Thoracic aorta (tissue), 2 donors: ENCODE data around the gene ZBTB39. TPM values are rescaled to one million over a fixed set of nuclear protein-coding genes. Genes with fewer than 3 reads are reported as not detected.

Source experiments
- ATAC-seq: fragments of 150-250 bp; one replicate; pipeline ENCODE4 v1.8.0; 2017; ENCODE audit warnings: low read depth; ENCODE audit not compliant: insufficient number of reproducible peaks, low FRiP score
- DNase-seq: peaks from one replicate; pipeline ENCODE4 v3.0.0-alpha.2; 2020; ENCODE audit warnings: low spot score
- H3K27ac ChIP-seq, 2 donors: fragments of 200-600 bp; sonication (generic); 1 replicate in 1 of 2; 2 replicates in 1 of 2; pipeline ENCODE4 v1.5.1; 2016; ENCODE audit warnings: mild to moderate bottlenecking in 2 of 2, moderate library complexity in 2 of 2
- H3K27me3 ChIP-seq: fragments of 200-600 bp; sonication (generic); replicated peaks from 2 replicates; pipeline ENCODE4 v1.6.0; 2016; ENCODE audit warnings: mild to moderate bottlenecking; ENCODE audit not compliant: insufficient read depth
- H3K36me3 ChIP-seq: fragments of 200-600 bp; sonication (generic); one replicate; pipeline ENCODE4 v1.5.1; 2016
- H3K4me1 ChIP-seq, 2 donors: fragments of 200-600 bp; sonication (generic); 1 replicate in 1 of 2; 2 replicates in 1 of 2; pipeline versions ENCODE4 v1.5.1 to v1.6.0; 2016; ENCODE audit warnings: low read depth in 2 of 2, mild to moderate bottlenecking in 1 of 2; ENCODE audit not compliant: control insufficient read depth in 1 of 2
- H3K4me3 ChIP-seq: fragments of 200-600 bp; sonication (generic); 2 replicates; pipeline ENCODE4 v1.5.1; 2016; ENCODE audit warnings: mild to moderate bottlenecking
- H3K9me3 ChIP-seq: fragments of 200-600 bp; sonication (generic); 2 replicates; pipeline ENCODE4 v1.5.1; 2016
- CTCF ChIP-seq: fragments of 200-600 bp; sonication (generic); IDR thresholded peaks from one replicate; pipeline ENCODE4 v1.5.1; 2019; ENCODE audit warnings: antibody characterized with exemption
- total RNA-seq, 2 donors: library from RNA; depleted of rRNA; stranded (reverse); fragments of >200 nt; gene quantifications; one replicate each; pipeline versions ENCODE4 v1.1.0 to v1.2.3, GENCODE V29; 2016

ZBTB39 gene
- total RNA-seq, 2 donors from 2014 or later = 3.1 to 8.3 TPM

- H3K36me3 ChIP-seq = peaks cover 24% of the 10 kb centered on the region
- TF ChIP-seq CTCF = no peak
Observed at GRCh38 chr12:56999456-56999855, 6.9 kb downstream of the ZBTB39 start.

GRCh38 chr12:56998981-56999380 lies 7.4 kb downstream of the ZBTB39 start:
- Histone ChIP-seq H3K36me3 (peaks cover 19% of the 10 kb centered on the region), H3K4me1 (peaks cover 0 to 4% of the 10 kb centered on the region in 2 donors), H3K9me3 (no peaks in the 10 kb centered on the region), H3K27ac (no peak overlapping the region), H3K27me3 (no peaks in the 10 kb centered on the region), H3K4me3 (no peak overlapping the region)
- ATAC-seq (no peak), DNase-seq (no peak)
- no peak for TF ChIP-seq CTCF

More at GRCh38 chr12:56999456-56999855, 6.9 kb downstream of the ZBTB39 start:
- Histone ChIP-seq H3K4me3 (no peak overlapping the region), H3K9me3 (no peaks in the 10 kb centered on the region), H3K27me3 (no peaks in the 10 kb centered on the region), H3K27ac (no peak overlapping the region), H3K4me1 (peaks cover 0 to 4% of the 10 kb centered on the region in 2 donors)
- DNase-seq = no peak
- no peak for ATAC-seq

DNA sequence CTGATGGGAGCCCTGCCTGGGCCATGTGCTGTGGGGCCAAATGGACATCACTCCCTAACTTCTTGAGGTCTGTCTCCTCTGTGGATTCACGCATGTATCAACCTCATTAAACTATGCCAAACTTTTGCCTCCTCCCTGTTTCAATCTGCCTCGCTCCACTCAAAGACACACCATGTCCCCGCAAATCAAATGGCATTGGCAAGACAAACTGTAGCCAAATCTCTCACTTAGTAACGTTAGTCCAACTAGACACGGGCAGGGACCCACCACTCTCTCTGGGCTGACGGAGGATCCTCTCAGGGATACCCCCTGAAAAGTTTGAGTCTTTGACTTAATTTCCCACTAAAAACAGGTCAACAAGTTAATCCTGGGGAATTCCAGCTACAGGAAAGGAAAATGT lies 8.0 kb downstream of the ZBTB39 start:
- H3K4me3 ChIP-seq = no peak overlapping the region
- H3K36me3 ChIP-seq = peaks cover 14% of the 10 kb centered on the region
- TF ChIP-seq CTCF = no peak
- ATAC-seq = no peak
- H3K27me3 ChIP-seq = no peaks in the 10 kb centered on the region
- no peak for DNase-seq
- H3K4me1 ChIP-seq = peaks cover 0 to 4% of the 10 kb centered on the region in 2 donors
- no peak overlapping the region for H3K27ac ChIP-seq
- H3K9me3 ChIP-seq = no peaks in the 10 kb centered on the region

- ATAC-seq (no peak), DNase-seq (no peak)
- TF ChIP-seq CTCF = no peak
- H3K4me3 ChIP-seq = no peak overlapping the region
- H3K4me1 ChIP-seq = peaks cover 0 to under 1% of the 10 kb centered on the region in 2 donors
- no peaks in the 10 kb centered on the region for H3K27me3 ChIP-seq
- no peak overlapping the region for H3K27ac ChIP-seq
- peaks cover 3% of the 10 kb centered on the region for H3K36me3 ChIP-seq
- H3K9me3 ChIP-seq = no peaks in the 10 kb centered on the region
Observed at GRCh38 chr12:56996793-56997545, 9.4 kb downstream of the ZBTB39 start.

GRCh38 chr12:56995930-56996496 lies 10.3 kb downstream of the ZBTB39 start:
- TF ChIP-seq CTCF = no peak
- DNase-seq (no peak), ATAC-seq (no peak)
- Histone ChIP-seq H3K36me3 (peaks cover 3% of the 10 kb centered on the region), H3K4me1 (no peaks in the 10 kb centered on the region), H3K4me3 (no peak overlapping the region), H3K27ac (no peak overlapping the region), H3K9me3 (no peaks in the 10 kb centered on the region), H3K27me3 (no peaks in the 10 kb centered on the region)
